Measurements from ENCODE around the gene TBXA2R. TPM values are rescaled to one million over a fixed set of nuclear protein-coding genes. Genes with fewer than 3 reads are reported as not detected.

The TBXA2R gene
- total and polyA plus RNA-seq, 8 donors: 0.37 to 2.6 (median 1.0) TPM; not detected in 3

DNA sequence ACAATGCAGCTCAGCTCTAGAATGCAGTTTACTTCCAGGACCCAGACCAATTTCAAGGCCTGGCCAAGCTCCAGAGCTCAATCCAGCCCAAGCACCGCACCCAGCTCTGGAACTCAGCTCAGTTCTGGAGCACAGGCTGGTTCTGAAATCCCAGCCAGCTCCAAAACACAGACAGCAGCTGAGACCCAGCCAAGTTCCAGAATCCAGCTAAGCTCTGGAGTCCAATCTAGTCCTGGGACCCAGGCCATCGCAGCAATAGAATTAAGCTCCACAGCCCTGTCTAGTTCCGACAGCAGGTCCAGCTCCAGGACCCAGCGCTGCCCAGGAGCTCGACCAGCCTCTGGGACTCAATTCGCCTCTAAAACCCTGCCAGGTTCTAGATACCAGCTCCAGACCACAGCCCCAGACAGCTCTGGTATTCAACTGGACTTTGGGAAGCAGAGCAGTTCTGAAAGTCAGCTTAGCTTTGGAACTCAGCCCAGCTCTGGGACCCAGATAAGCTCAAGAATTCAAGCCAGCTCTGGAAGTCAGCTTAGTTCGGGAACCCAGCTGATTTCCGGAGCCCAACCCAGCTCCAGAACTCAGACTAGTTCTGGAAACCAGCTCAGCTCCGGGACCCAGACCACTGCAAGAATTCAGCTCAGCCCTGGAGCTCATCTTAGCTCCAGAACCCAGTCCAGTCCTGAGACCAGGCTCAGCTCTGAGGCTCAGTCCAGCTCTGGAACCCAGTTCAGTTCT is 14.6 kb downstream of the TBXA2R start:
- WGBS, 5 donors: 49 to 77% (median 57%) methylated on average over 8 to 9 of the region's 9 CpGs
- intact Hi-C loops (cut with DNase I; ENCODE audit: low total_unique reads): no loop called here
- Histone ChIP-seq H3K9me3 (no peaks in the 10 kb centered on the region), H3K27me3 (peaks cover 0 to 10% (median 0%) of the 10 kb centered on the region in 3 donors), H3K4me1 (peaks cover 0 to 4% (median 3%) of the 10 kb centered on the region in 4 donors), H3K4me3 (no peak overlapping the region), H3K27ac (no peak overlapping the region), H3K36me3 (peaks cover 0 to 6% (median 0%) of the 10 kb centered on the region in 4 donors)
- TF ChIP-seq, protein P1, sequence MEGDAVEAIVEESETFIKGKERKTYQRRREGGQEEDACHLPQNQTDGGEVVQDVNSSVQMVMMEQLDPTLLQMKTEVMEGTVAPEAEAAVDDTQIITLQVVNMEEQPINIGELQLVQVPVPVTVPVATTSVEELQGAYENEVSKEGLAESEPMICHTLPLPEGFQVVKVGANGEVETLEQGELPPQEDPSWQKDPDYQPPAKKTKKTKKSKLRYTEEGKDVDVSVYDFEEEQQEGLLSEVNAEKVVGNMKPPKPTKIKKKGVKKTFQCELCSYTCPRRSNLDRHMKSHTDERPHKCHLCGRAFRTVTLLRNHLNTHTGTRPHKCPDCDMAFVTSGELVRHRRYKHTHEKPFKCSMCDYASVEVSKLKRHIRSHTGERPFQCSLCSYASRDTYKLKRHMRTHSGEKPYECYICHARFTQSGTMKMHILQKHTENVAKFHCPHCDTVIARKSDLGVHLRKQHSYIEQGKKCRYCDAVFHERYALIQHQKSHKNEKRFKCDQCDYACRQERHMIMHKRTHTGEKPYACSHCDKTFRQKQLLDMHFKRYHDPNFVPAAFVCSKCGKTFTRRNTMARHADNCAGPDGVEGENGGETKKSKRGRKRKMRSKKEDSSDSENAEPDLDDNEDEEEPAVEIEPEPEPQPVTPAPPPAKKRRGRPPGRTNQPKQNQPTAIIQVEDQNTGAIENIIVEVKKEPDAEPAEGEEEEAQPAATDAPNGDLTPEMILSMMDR (IDR thresholded peaks at IDR 0.05): no peak
- no peak for TF ChIP-seq POLR2A (IDR thresholded peaks at IDR 0.05)
- TF ChIP-seq POLR2AphosphoS5 (IDR thresholded peaks at IDR 0.05): no peak
- TF ChIP-seq EP300 (IDR thresholded peaks at IDR 0.05): no peak
- DNase-seq: peak in 1 of 2 donors; percentile 61

DNA sequence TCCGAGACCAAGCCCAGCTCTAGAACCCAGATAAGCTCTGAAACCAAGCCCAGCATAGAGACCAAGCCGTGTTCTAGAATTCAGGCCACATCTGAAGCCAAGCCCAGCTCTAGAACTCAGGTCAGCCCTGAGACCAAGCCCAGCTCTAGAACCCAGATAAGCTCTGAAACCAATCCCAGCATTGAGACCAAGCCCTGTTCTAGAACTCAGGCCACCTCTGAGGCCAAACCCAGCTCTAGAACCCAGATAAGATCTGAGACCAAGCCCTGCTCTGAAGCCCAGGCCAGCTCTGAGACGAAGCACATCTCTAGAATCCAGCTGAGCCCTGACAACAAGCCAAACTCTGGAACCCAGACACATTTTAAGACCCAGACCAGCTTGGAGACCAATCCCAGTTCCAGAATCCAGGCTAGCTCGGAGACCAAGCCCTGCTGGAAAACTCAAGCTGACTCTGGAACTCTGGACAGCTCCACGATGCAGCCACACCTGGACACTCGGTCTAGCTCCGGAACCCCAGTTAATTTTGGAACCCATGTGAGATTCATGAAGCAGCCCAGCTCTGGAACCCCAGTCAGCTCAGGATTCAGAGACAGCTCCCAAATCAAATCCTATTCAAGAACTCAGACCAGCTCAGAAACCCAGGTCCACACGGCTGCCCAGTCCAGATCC is 15.6 kb downstream of the TBXA2R start:
- DNase-seq: no peak
- H3K4me3 ChIP-seq: no peak overlapping the region
- no peak for TF ChIP-seq EP300 (IDR thresholded peaks at IDR 0.05)
- no peak for TF ChIP-seq POLR2A (IDR thresholded peaks at IDR 0.05)
- TF ChIP-seq, protein P1 (IDR thresholded peaks at IDR 0.05): no peak
- no peak for TF ChIP-seq POLR2AphosphoS5 (IDR thresholded peaks at IDR 0.05)
- peaks cover 0 to 6% (median 0%) of the 10 kb centered on the region in 4 donors for H3K36me3 ChIP-seq
- H3K27me3 ChIP-seq: peaks cover 0 to 18% (median 5%) of the 10 kb centered on the region in 3 donors
- no peaks in the 10 kb centered on the region for H3K9me3 ChIP-seq
- intact Hi-C loops (cut with DNase I; ENCODE audit: low total_unique reads): no loop called here
- 79 to 91% (median 90%) methylated on average over 7 to 8 of the region's 8 CpGs for WGBS, 5 donors
- no peak overlapping the region for H3K27ac ChIP-seq
- peaks cover 4 to 13% (median 10%) of the 10 kb centered on the region in 4 donors for H3K4me1 ChIP-seq

DNA sequence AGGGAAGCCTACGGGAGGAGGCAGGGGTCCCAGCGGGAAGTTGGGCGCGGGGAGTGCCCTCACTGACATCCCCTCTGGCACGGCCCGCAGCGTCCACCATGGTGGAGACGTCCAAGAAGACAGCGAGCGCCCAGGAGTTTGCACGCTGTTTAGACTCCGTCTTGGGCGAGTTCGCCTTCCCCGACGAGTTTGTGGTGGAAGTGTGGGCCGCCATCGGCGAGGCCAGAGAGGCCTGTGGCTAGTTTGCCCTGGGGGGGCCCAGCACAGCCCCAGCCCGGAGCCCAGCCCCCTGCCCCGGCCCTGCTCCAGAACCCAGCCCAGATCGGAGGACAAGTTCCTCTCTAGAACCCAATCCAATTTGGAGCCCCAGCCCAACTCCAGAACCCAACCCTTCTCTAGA is 16.7 kb downstream of the TBXA2R start:
- TF ChIP-seq POLR2AphosphoS5 (IDR thresholded peaks at IDR 0.05) (no peak), POLR2A (IDR thresholded peaks at IDR 0.05) (no peak), EP300 (IDR thresholded peaks at IDR 0.05) (no peak)
- TF ChIP-seq, protein P1 (IDR thresholded peaks at IDR 0.05): no peak
- intact Hi-C loops (cut with DNase I; ENCODE audit: low total_unique reads): no loop called here
- H3K36me3 ChIP-seq: no peaks in the 10 kb centered on the region
- no peak overlapping the region for H3K4me3 ChIP-seq
- peaks cover 2 to 25% (median 17%) of the 10 kb centered on the region in 3 donors for H3K27me3 ChIP-seq
- 95 to 97% (median 96%) methylated on average over 22 of the region's 22 CpGs for WGBS, 5 donors
- no peak for DNase-seq
- no peak overlapping the region for H3K27ac ChIP-seq
- no peaks in the 10 kb centered on the region for H3K9me3 ChIP-seq
- H3K4me1 ChIP-seq: peaks cover 14 to 23% (median 21%) of the 10 kb centered on the region in 4 donors

DNA sequence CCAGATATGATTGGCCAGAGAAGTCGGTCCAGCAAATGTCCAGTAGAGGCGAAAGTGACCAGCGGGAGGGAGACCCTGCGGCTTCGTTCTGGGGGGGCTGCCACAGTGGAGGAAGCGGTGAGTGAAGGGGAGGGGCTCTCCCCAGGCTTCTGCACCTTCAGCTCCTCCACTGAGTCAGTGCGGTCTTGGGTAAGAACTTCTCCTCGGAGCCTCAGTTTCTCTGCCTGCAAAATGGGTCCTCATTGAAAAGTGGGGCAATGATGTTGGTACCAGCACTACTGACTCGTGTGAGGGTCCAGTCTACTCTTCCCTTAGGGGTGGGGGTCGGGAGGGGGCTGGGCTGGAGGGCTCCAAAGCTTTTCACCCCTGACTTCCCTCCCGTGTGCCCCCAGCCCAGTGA is 17.2 kb downstream of the TBXA2R start:
- no peak for DNase-seq
- peaks cover 2 to 30% (median 18%) of the 10 kb centered on the region in 3 donors for H3K27me3 ChIP-seq
- peaks cover 14 to 23% (median 21%) of the 10 kb centered on the region in 4 donors for H3K4me1 ChIP-seq
- no peak overlapping the region for H3K27ac ChIP-seq
- H3K4me3 ChIP-seq: no peak overlapping the region
- WGBS, 5 donors: 83 to 86% (median 84%) methylated on average over 10 to 11 of the region's 11 CpGs
- H3K36me3 ChIP-seq: no peaks in the 10 kb centered on the region
- no peaks in the 10 kb centered on the region for H3K9me3 ChIP-seq
- TF ChIP-seq EP300 (IDR thresholded peaks at IDR 0.05): no peak
- no peak for TF ChIP-seq POLR2AphosphoS5 (IDR thresholded peaks at IDR 0.05)
- TF ChIP-seq, protein P1 (IDR thresholded peaks at IDR 0.05): no peak
- TF ChIP-seq POLR2A (IDR thresholded peaks at IDR 0.05): no peak
- intact Hi-C loops (cut with DNase I; ENCODE audit: low total_unique reads): no loop called here
